ENCODE measurements around the gene CDKL1.

Gene CDKL1

DNA sequence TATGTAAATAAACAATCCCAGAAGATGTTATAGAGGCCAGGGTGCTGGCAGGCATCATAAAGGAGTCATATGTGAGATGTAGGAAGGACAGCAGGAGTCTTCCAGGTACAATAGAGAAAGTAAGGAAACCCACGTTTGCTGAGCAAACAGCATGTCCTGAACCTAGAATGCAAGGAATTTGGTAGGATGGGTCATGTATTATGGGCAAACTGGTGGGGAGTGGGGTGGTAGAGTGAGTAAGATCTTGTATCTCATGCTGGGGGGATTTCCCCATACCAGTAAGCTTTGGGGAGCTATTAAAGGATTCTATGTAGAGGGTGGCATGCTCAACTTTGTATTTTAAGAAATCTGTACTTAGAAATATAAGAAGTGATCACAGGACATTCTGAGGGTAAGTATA, 41.0 kb downstream of the CDKL1 start:
- DNase-seq: no peak

DNA sequence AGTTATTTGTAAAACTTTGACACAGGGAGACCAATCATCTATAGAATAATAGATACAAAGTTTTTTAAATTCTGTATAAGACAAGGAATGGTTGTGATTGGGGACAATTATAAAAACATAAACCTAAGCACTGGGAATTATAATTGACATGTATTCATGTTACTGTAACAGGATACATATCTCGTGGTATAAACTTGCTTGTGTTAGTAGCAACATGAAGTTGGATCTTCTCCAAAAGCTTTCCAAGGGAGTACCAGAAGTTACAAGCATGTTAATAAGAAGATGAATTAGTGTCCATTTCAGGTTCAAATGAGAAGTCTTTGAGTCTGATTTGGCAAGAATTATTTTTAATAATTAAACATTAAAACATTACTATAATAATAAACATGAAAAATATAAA, 42.2 kb downstream of the CDKL1 start:
- no peak for DNase-seq

GRCh38 chr14:50353126-50353525, 43.6 kb downstream of the CDKL1 start:
- no peak for DNase-seq

DNA sequence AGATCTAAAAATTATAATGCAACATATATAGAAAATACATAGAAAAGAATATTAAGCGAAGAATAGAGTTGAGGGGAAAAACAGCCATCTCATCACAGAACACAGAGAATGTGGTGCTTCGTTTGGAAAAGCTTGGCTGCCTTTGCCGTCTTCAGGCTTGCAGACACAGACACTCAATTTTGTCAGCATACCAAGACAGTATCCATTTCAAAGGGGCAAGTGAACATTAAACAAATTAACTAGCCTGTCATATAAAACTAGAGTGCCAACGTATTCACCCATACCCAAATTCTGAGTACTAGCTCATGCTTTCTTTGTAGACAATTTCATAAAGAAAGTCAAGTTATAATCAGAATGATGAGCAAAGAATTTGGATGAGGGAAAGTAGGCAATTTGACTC, 44.1 kb downstream of the CDKL1 start:
- DNase-seq: no peak

GRCh38 chr14:50350975-50351374, 45.7 kb downstream of the CDKL1 start:
- no peak for DNase-seq

DNA sequence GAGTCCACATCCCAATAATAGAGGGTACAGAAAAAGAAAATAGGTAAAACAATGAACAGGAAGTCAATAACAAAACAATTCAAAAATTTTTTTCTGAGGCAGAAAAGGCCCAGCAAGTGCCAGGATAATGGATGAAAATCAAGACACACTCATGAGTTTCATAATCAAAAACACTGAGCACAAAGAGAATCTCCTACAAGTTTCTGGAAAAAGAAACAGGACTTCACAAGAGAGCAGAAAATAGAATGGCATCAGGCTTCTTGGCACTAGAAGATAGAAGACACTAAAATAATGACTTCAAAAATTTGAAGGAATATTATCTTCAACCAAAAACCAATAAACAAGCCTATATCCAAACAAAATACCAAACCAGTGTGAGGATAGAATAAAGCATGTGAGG, 47.7 kb downstream of the CDKL1 start:
- no peak for DNase-seq

DNA sequence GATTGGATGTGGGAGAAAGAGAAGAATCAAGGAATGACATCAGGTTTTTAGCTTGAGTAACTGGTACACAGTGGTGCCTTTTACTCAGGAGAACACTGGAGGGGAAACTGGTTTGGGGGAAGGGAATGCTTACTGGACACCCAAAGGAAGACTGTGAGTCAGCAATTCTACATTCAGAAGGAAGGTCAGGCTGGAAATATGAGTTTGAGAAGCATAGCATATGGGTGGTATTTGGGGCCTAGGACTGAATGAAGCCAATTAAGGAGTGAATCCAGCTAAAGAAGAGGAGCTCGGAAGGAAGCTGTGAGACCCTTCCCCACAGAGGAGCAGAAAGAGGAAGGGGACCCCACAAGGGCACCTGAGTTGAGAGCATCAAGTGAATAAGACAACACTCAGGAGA, 49.2 kb downstream of the CDKL1 start:
- no peak for DNase-seq

- DNase-seq: no peak
These were observed 50.7 kb downstream of the CDKL1 start for GRCh38 chr14:50345846-50346422.

DNA sequence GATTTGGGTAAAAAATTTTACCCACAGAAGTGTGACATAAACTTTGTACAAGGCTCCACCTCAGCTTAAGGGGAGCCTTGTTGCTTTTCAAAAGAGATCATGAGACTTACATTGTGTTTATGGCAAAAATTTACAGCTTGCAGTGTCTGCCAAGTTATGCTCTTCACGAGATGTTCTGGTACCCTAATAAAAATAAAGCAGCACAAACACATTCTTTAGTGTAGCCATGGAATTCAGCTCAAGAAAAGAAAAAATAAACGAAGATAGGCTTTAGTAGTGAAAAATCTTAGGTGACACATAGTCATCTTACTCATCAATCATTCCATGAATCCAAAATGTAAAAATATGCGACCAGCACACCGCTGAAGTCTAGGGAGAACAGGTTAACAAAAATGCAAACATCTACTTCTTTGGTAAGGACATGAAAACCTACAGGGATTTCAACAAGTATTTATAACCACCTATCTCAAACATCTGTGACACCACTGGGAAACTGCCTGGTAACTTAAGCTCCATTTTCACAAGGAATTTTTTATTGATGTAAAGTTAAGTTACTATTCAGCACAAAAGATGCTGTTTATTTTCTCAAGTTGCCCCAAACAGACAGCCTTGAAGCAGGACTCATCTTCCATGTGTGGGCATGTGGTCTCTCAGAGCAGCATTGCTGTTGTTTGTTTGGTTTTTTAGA, 51.7 kb downstream of the CDKL1 start:
- no peak for DNase-seq

DNA sequence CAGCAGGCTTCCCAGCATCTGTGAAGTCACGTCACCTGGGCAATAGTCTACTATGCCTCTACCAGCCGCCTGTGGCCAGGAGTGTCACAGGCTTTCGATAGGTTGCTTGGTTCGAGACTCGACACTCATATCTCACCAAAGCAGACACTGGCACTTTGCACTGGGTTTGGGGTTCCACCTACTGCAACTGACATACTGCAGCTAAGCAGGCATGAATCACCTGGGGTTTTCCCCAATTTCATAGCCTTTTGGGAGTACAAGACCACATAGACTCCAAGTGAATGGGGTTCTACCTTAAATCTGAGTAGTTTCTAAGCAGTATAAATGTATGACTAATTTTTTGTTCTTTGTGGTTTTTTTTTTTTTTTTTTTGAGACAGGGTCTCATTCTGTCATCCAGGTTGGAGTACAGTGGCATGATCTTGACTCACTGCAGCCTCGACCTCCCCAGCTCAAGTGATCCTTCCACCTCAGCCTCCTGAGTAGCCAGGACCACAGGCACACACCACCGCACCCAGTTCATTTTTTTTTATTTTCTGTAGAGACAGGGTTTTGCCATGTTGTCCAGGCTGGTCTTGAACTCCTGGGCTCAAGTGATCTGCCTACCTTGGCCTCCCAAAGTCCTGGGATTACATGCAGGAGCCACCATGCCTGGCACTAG, 52.4 kb downstream of the CDKL1 start:
- peak; percentile 61 for DNase-seq

DNA sequence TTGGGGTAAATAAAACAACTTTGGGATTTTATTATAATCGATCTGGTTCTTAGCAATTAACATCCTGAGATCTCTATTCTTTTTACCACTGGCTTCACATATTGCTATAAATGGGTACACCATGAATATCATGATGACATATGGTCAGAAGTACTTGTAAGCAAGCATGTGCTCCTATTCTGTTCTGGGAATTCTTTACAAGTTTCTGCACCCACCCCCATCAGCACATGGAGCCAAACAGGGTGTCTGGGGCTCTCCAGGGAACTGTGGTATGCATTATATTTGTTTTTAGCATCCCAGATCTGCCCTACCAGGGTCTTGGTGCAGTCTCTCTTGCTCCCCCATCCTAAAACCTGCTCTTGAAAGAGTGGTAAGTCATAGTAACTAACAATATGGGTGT, 53.2 kb downstream of the CDKL1 start:
- no peak for DNase-seq

DNA sequence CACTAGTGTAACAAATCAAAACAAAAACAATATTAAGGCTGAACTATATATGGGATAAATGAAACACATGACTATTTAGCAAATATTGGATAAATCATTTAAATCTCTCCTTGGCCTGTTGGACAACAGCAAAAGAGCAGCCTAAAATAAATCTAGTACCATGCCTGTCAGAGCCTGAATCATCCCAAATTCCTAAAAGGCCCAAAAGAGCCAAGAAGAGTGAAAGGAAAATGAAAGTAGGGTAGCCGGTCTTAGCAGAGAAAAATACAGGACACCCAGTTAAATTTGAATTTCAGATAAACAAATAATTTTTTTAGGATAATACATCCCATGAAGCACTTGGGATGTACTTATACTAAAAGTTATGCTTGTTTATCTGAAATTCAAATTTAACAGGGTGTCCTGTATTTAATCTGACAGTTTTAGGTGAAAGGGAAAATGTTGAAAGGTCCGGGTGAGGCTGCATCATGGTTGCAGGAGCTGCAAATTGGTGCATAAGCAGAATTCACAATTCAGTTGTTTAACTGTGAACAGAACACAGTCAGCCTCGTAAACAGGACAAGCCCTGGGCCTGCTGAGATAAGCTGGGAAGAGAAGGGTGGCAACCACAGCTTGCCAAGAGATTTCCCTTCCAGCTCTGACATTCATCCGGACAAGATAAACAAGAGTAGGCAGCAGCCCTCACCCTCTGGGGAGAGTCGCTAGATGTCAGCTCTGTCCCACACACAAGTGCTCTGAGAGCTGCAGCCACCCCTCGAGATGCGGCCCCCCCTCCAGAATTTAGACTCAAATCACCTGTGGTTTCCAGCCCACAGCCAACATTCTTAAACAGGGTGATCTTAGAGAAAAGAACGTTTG, 54.2 kb downstream of the CDKL1 start:
- DNase-seq: peak; percentile 36

- DNase-seq: no peak
These were observed 55.7 kb downstream of the CDKL1 start for GRCh38 chr14:50340963-50341362.

DNA sequence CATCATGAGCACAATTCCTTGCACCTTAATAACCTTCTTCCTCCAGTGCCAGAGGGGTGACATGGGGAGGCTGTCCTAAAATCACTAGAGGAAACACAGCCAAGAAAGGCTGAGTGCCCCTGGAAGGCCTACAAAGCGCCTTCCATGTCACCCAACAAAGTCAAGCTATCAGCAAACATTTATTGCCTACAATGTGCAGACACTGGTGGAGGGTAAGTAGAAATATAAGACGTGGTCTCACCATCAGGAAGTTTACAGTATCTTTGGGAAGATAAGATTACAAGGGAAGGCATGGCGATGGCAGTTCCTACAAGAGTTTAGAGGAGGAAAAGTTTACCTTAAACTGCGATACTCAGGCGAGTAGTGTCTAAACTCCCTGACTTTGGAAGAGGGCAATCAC, 56.6 kb downstream of the CDKL1 start:
- no peak for DNase-seq

DNA sequence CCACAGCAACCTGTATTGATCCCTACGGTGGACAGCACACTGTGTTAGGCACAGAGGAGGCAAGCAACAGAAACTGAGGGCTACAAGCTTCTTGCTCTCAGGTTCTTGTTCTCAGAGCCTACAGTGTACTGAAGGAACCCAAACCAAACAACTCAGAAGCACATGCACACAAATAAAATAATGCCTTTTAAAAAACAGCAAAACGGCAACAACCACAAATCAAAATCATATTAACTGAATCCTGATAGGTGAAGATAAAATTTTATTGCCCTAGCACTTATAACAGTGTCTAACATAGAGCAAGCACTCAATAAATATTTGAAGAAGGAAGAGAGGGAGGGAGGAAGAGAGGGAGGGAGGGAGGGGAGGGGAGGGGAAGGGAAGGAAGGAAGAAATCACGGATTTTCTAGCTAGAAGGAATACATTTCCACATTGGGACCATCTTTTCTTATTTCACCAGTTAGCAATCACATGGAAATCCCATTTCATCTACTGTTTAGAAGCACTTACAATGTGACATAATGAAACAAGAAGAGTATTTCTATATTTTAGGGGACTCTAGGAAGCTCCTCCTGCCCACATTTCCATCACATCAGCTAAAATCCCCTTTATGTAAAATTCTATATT, 57.4 kb downstream of the CDKL1 start:
- no peak for DNase-seq

- no peak for DNase-seq
These were observed 58.1 kb downstream of the CDKL1 start for GRCh38 chr14:50338587-50338986.

- DNase-seq: no peak
These were observed 60.5 kb downstream of the CDKL1 start for GRCh38 chr14:50335989-50336824.

- no peak for DNase-seq
These were observed 61.3 kb downstream of the CDKL1 start for GRCh38 chr14:50335389-50335788.

GRCh38 chr14:50334211-50334610, 62.5 kb downstream of the CDKL1 start:
- DNase-seq: no peak

- no peak for DNase-seq
These were observed 63.6 kb downstream of the CDKL1 start for GRCh38 chr14:50333014-50333509.

- no peak for DNase-seq
These were observed 65.1 kb downstream of the CDKL1 start for GRCh38 chr14:50331596-50331995.

Data from stimulated activated CD4-positive, alpha-beta T cell treated with anti-CD3 and anti-CD28 coated beads, Interleukin-4, amount 100 ng/mL, for 1 hour (primary cell).